Endothelial cell of umbilical vein (primary cell): ENCODE data around the gene EHF. TPM values are rescaled to one million over a fixed set of nuclear protein-coding genes. Genes with fewer than 3 reads are reported as not detected.

Experiments used
- BruUV-seq: library from RNA; stranded (reverse); fragments of 400-500 nt; replicated peaks from 2 replicates; lab custom pipeline; 2021; lab: Mats Ljungman, UMichigan
- CTCF ChIA-PET: fragments of 300-600, 350-600 bp; sonication (Branson Sonifier 250); formaldehyde crosslinking; loops from one replicate; lab custom pipeline; 2021; ENCODE audit warnings: antibody characterized with exemption, inconsistent platforms; lab: Charles Lee
- POLR2A ChIA-PET: fragments of 300-600, 350-600 bp; sonication (Branson Sonifier 250); formaldehyde crosslinking; loops from one replicate; lab custom pipeline; 2021; ENCODE audit warnings: antibody characterized with exemption, inconsistent platforms; lab: Charles Lee
- DNase-seq: peaks from one replicate; pipeline ENCODE4 v3.0.0-alpha.2; 2011; ENCODE audit warnings: low read depth, low spot score
- FAIRE-seq: peaks from 2 replicates; lab custom pipeline; 2011; peaks lifted over from hg19 to GRCh38; lab: Jason Lieb, UNC
- H2AFZ ChIP-seq: 2 replicates; pipeline ENCODE4 v1.6.0; 2012; ENCODE audit warnings: low read depth, low read length, control low read depth, inconsistent platforms
- H3K27ac ChIP-seq: 2 replicates; pipeline ENCODE4 v1.5.1; 2011; ENCODE audit warnings: low read depth, mild to moderate bottlenecking, control low read depth, low read length, moderate library complexity; ENCODE audit not compliant: insufficient read depth
- H3K27me3 ChIP-seq, 2 experiments: 2 replicates each; pipeline versions ENCODE4 v1.6.0 to v1.6.1; 2011; ENCODE audit warnings: low read length in 2 of 2, mixed read lengths in 1 of 2; ENCODE audit not compliant: control insufficient read depth in 2 of 2, insufficient read depth in 2 of 2
- H3K36me3 ChIP-seq, 2 experiments: 2 replicates in 1 of 2; 3 replicates in 1 of 2; pipeline ENCODE4 v1.5.1; 2011; ENCODE audit warnings: low read length in 2 of 2, mild to moderate bottlenecking in 1 of 2, moderate library complexity in 1 of 2; ENCODE audit not compliant: control insufficient read depth in 2 of 2, insufficient read depth in 2 of 2; ENCODE audit errors: extremely low read depth in 1 of 2
- H3K4me1 ChIP-seq: 3 replicates; pipeline ENCODE4 v1.5.1; 2011; ENCODE audit warnings: mild to moderate bottlenecking, low read length; ENCODE audit not compliant: control insufficient read depth, insufficient read depth; ENCODE audit errors: extremely low read depth
- H3K4me2 ChIP-seq: 2 replicates; pipeline ENCODE4 v1.6.1; 2011; ENCODE audit warnings: low read length, control low read depth, mixed read lengths; ENCODE audit not compliant: insufficient read depth
- H3K4me3 ChIP-seq, 3 experiments: fragments of 200-600 bp in 1 of 3; sonication (generic), shearing (Covaris generic) in 1 of 3; replicated peaks in 1 of 3; 2 replicates each; pipeline ENCODE4 v1.5.1; 2011 to 2016; ENCODE audit warnings: control low read depth in 3 of 3, low read length in 3 of 3, mild to moderate bottlenecking in 2 of 3, inconsistent platforms in 1 of 3, low read depth in 1 of 3, moderate library complexity in 1 of 3; ENCODE audit not compliant: insufficient read depth in 1 of 3
- H3K79me2 ChIP-seq: 2 replicates; pipeline ENCODE4 v1.6.0; 2012; ENCODE audit warnings: low read length, inconsistent platforms; ENCODE audit not compliant: control insufficient read depth, insufficient read depth
- H3K9ac ChIP-seq: replicated peaks from 2 replicates; pipeline ENCODE3; 2011; ENCODE audit warnings: low read length, control low read depth; ENCODE audit not compliant: insufficient read depth; ENCODE audit errors: extremely low read depth
- H3K9me1 ChIP-seq: replicated peaks from 3 replicates; pipeline ENCODE4 v1.6.0; 2011; ENCODE audit warnings: mild to moderate bottlenecking, low read length; ENCODE audit not compliant: control insufficient read depth, insufficient read depth; ENCODE audit errors: extremely low read depth
- H3K9me3 ChIP-seq: replicated peaks from 2 replicates; pipeline ENCODE4 v1.5.1; 2012; ENCODE audit warnings: low read length, inconsistent platforms; ENCODE audit not compliant: control insufficient read depth, insufficient read depth
- H4K20me1 ChIP-seq: replicated peaks from 2 replicates; pipeline ENCODE3; 2011; ENCODE audit warnings: mild to moderate bottlenecking, low read length; ENCODE audit not compliant: control insufficient read depth, insufficient read depth; ENCODE audit errors: extremely low read depth
- EZH2 ChIP-seq: IDR thresholded peaks from 2 replicates; pipeline ENCODE4 v1.6.1; 2012; ENCODE audit warnings: borderline replicate concordance, low read depth, mild to moderate bottlenecking, moderate library complexity, low read length, inconsistent platforms; ENCODE audit not compliant: severe bottlenecking
- FOS ChIP-seq: IDR thresholded peaks from 2 replicates; pipeline ENCODE4 v1.6.1; 2011; ENCODE audit warnings: mild to moderate bottlenecking, low read length, moderate library complexity, borderline replicate concordance; ENCODE audit not compliant: insufficient read depth
- GATA2 ChIP-seq: IDR thresholded peaks from 2 replicates; pipeline ENCODE4 v1.7.0; 2011; ENCODE audit warnings: low read depth, mild to moderate bottlenecking, moderate library complexity, mixed read lengths, low read length; ENCODE audit not compliant: insufficient read length, insufficient read depth
- JUN ChIP-seq: IDR thresholded peaks from 2 replicates; pipeline ENCODE4 v1.6.1; 2011; ENCODE audit warnings: borderline replicate concordance, low read depth; ENCODE audit not compliant: insufficient read length, insufficient read depth
- MYC ChIP-seq: IDR thresholded peaks from one replicate; pipeline ENCODE4 v1.6.1; 2011; ENCODE audit warnings: mild to moderate bottlenecking, low read depth, low read length
- POLR2A ChIP-seq: IDR thresholded peaks from 2 replicates; pipeline ENCODE4 v1.6.1; 2012; ENCODE audit warnings: low read depth, mild to moderate bottlenecking, control low read depth, low read length
- POLR2AphosphoS5 ChIP-seq: IDR thresholded peaks from 2 replicates; pipeline ENCODE4 v1.6.1; 2012; ENCODE audit warnings: low read depth, mild to moderate bottlenecking, control low read depth, low read length, moderate library complexity; ENCODE audit not compliant: insufficient read depth
- dilution Hi-C: fragments of 300-500 bp; cut with MboI; formaldehyde crosslinking; loops from one replicate; pipeline ENCODE4 v1.15.0; 2019; ENCODE audit warnings: low sequenced_read_pairs; ENCODE audit not compliant: extremely low pct_ligation_motif_present
- intact Hi-C: fragments of 100-400 bp; cut with micrococcal nuclease; formaldehyde crosslinking; loops from one replicate; pipeline ENCODE4 v1.10.0; 2022
- polyA plus RNA-seq, 4 experiments: library from polyadenylated mRNA; depleted of rRNA in 3 of 4; stranded (reverse) in 3 of 4; unstranded in 1 of 4; fragments of >200 nt; gene quantifications; 2 replicates each; pipeline versions ENCODE4 v1.2.1 to v1.2.3, GENCODE V29; 2011 to 2012; ENCODE audit warnings: missing spikeins in 1 of 4
- total RNA-seq: library from RNA; stranded (reverse); gene quantifications from 2 replicates; pipeline ENCODE4 v1.2.3, GENCODE V29; 2021
- TF ChIP-seq, protein P1 (sequence below): IDR thresholded peaks from 2 replicates; pipeline ENCODE4 v1.6.1; 2011; ENCODE audit not compliant: insufficient read depth, insufficient read length
- TF ChIP-seq, protein P2 (sequence below), 2 donors: IDR thresholded peaks; 1 replicate in 1 of 2; 2 replicates in 1 of 2; pipeline ENCODE4 v1.5.1; 2011; ENCODE audit warnings: low read length in 2 of 2, mild to moderate bottlenecking in 2 of 2, moderate library complexity in 2 of 2, control low read depth in 1 of 2, inconsistent platforms in 1 of 2, low read depth in 1 of 2; ENCODE audit not compliant: insufficient read depth in 1 of 2; ENCODE audit errors: extremely low read depth in 1 of 2

Gene EHF
- total and polyA plus RNA-seq, 2 donors (not counting 3 experiments of a cell fraction or from before 2014, with no cell fraction given): not detected

DNA sequence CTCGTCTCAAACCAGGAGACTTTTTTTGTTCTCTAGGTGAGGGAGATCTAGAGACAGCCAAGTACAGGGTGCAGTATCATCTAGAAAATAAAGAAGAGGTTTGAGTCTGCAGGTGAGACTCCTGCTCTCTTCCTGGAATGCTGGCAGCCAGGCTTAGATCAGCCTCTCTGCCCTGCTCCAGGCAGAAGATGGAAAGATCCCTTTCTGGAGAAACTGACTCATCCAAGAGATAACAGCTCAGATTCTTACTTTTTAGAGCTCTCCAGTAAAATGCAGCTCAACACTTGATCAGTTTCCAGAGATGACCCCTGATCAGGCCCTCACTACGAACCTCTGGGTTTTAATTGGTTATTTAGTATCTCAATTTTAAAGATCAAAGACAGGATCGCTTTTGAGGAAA is 44.6 kb upstream of the EHF start:
- ChIA-PET POLR2A (no interaction called here), CTCF (interaction anchor here (1.4 kb wide), 1 partner anchor 14 kb away, joined by 3 read pairs; no protein-coding TSS in a partner anchor)
- Histone ChIP-seq H3K27ac (no peak overlapping the region), H3K4me2 (no peak overlapping the region), H3K4me3 (no peak overlapping the region), H4K20me1 (no peaks in the 10 kb centered on the region), H2AFZ (no peak overlapping the region), H3K36me3 (no peaks in the 10 kb centered on the region), H3K4me1 (no peaks in the 10 kb centered on the region), H3K27me3 (peaks cover 15 to 40% of the 10 kb centered on the region in 2 experiments), H3K9me3 (no peaks in the 10 kb centered on the region), H3K79me2 (no peaks in the 10 kb centered on the region), H3K9me1 (no peaks in the 10 kb centered on the region), H3K9ac (no peak overlapping the region)
- intact Hi-C loops (no loop called here), dilution Hi-C loops (no loop called here)
- BruUV-seq: no TSS peak
- FAIRE-seq (no peak), DNase-seq (no peak)
- TF ChIP-seq GATA2: no peak
- TF ChIP-seq POLR2A: no peak
- TF ChIP-seq, protein P1, sequence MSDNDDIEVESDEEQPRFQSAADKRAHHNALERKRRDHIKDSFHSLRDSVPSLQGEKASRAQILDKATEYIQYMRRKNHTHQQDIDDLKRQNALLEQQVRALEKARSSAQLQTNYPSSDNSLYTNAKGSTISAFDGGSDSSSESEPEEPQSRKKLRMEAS: no peak
- TF ChIP-seq EZH2: no peak
- no peak for TF ChIP-seq MYC
- TF ChIP-seq, protein P2, sequence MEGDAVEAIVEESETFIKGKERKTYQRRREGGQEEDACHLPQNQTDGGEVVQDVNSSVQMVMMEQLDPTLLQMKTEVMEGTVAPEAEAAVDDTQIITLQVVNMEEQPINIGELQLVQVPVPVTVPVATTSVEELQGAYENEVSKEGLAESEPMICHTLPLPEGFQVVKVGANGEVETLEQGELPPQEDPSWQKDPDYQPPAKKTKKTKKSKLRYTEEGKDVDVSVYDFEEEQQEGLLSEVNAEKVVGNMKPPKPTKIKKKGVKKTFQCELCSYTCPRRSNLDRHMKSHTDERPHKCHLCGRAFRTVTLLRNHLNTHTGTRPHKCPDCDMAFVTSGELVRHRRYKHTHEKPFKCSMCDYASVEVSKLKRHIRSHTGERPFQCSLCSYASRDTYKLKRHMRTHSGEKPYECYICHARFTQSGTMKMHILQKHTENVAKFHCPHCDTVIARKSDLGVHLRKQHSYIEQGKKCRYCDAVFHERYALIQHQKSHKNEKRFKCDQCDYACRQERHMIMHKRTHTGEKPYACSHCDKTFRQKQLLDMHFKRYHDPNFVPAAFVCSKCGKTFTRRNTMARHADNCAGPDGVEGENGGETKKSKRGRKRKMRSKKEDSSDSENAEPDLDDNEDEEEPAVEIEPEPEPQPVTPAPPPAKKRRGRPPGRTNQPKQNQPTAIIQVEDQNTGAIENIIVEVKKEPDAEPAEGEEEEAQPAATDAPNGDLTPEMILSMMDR (IDR thresholded peaks at IDR 0.05; ENCODE audit: extremely low read depth in 1 of 2, insufficient read depth in 1 of 2, low read depth in 1 of 2, low read length in 2 of 2): no peak

DNA sequence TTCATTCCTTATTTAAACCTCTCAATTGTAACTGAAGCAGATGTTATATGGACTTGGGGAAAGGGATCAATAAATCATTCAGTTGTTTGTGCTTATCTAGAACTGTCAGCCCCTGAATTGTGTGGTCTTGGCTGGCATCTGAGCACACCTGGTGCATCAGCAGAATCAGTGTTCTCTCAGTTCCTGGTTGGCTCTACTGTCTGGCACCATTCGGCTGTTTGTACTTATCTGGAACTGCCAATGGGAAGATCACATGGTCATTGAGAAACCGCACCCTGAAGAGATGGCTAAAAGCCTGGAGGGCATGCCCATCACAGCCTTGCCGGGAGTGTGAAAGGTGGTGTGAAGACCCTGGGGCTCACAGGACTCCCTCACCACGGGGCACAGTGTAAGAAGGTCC is 37.1 kb upstream of the EHF start:
- CTCF ChIA-PET: no interaction called here
- POLR2A ChIA-PET: no interaction called here

More for the DNA sequence above, 37.1 kb upstream of the EHF start:
- TF ChIP-seq, protein P1: no peak
- no peak for TF ChIP-seq GATA2
- no peak for TF ChIP-seq MYC
- TF ChIP-seq JUN: no peak
- TF ChIP-seq, protein P2 (IDR thresholded peaks at IDR 0.05; ENCODE audit: extremely low read depth in 1 of 2, insufficient read depth in 1 of 2, low read depth in 1 of 2, low read length in 2 of 2): no peak
- TF ChIP-seq POLR2AphosphoS5: no peak
- no peak for TF ChIP-seq EZH2
- no peak for TF ChIP-seq FOS
- no peak overlapping the region for H3K27ac ChIP-seq
- no peak overlapping the region for H2AFZ ChIP-seq
- H4K20me1 ChIP-seq: no peaks in the 10 kb centered on the region
- H3K36me3 ChIP-seq: no peaks in the 10 kb centered on the region
- H3K9ac ChIP-seq: no peak overlapping the region
- no peaks in the 10 kb centered on the region for H3K79me2 ChIP-seq
- H3K9me1 ChIP-seq: no peaks in the 10 kb centered on the region
- intact Hi-C loops (loop anchor here (10.0 kb wide), 1 partner anchor 651 kb away; no protein-coding TSS in a partner anchor), dilution Hi-C loops (no loop called here)
- H3K4me3 ChIP-seq: no peak overlapping the region
- DNase-seq (no peak), FAIRE-seq (no peak)
- BruUV-seq: no TSS peak
- H3K4me1 ChIP-seq: no peaks in the 10 kb centered on the region
- no peaks in the 10 kb centered on the region for H3K9me3 ChIP-seq
- no peak overlapping the region for H3K4me2 ChIP-seq
- H3K27me3 ChIP-seq: peaks cover 11 to 30% of the 10 kb centered on the region in 2 experiments
